Measurements from ENCODE around the gene PLPP7. TPM values are rescaled to one million over a fixed set of nuclear protein-coding genes. Genes with fewer than 3 reads are reported as not detected.

PLPP7 gene
- total RNA-seq, 1 donor from 2014 or later: 1.1 TPM

Other genes starting within 250 kb of the PLPP7 start
- 20.0 to 23.1 TPM (median 20.6 TPM) in 3 replicates for gene AIF1L, start 193.2 kb upstream of the PLPP7 start, total RNA-seq
- 65.6 to 69.6 TPM (median 69.4 TPM) in 3 replicates for gene NUP214, start 164.1 kb upstream of the PLPP7 start, total RNA-seq
- gene FAM78A, start 13.2 kb upstream of the PLPP7 start, total RNA-seq: 0.54 to 0.80 TPM (median 0.64 TPM) in 3 replicates
- gene PRRC2B, start 104.4 kb downstream of the PLPP7 start, total RNA-seq: 495 to 505 TPM (median 497 TPM) in 3 replicates
- gene POMT1, start 213.2 kb downstream of the PLPP7 start, total RNA-seq: 54.8 to 59.2 TPM (median 57.2 TPM) in 3 replicates
- 21.9 to 26.6 TPM (median 23.2 TPM) in 3 replicates for gene UCK1, start 241.5 kb downstream of the PLPP7 start, total RNA-seq

Measured in mesothelial cell of epicardium (in vitro differentiated cells).